ENCODE results near the gene OR7E24. TPM values are rescaled to one million over a fixed set of nuclear protein-coding genes. Genes with fewer than 3 reads are reported as not detected.
"Not testable (repeated sequence)": the region's sequence is repeated elsewhere in the genome, so short reads cannot be mapped to it uniquely, and the experiment has no call there.

The OR7E24 gene
- total RNA-seq = not detected

DNA sequence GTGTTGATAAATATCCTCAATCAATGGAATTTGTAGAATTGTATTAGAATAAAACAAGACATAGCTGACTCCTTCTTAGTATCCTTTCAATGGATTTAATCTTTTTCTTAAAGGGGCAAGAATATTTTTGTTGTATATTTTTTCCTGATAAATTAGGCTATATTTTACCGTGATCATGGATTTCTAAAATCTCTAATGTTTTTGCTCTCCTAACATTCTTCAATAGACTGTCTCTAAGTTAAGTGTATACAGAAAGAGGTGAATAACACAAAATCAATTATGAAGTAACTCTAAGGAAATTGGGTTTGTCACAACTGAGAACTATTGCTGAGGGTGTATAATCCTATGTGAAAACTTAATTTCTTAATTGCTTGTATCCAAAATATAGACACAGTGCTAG is at the start of gene OR7E24:
OR7E24 (plus strand) TSS at position 301 of the 400 bp plus-strand sequence. CDS start 114 bp downstream, outside the sequence.
- Histone ChIP-seq H3K36me3 (no peaks in the 10 kb centered on the region), H3K4me1 (no peaks in the 10 kb centered on the region), H3K27me3 (no peaks in the 10 kb centered on the region), H3K4me3 (no peak within 1 kb of the TSS), H3K9me3 (no peaks in the 10 kb centered on the region), H3K27ac (no peak within 1 kb of the TSS)
- DNase-seq (ENCODE audit: low spot score) = no peak
- TF ChIP-seq, protein P1, sequence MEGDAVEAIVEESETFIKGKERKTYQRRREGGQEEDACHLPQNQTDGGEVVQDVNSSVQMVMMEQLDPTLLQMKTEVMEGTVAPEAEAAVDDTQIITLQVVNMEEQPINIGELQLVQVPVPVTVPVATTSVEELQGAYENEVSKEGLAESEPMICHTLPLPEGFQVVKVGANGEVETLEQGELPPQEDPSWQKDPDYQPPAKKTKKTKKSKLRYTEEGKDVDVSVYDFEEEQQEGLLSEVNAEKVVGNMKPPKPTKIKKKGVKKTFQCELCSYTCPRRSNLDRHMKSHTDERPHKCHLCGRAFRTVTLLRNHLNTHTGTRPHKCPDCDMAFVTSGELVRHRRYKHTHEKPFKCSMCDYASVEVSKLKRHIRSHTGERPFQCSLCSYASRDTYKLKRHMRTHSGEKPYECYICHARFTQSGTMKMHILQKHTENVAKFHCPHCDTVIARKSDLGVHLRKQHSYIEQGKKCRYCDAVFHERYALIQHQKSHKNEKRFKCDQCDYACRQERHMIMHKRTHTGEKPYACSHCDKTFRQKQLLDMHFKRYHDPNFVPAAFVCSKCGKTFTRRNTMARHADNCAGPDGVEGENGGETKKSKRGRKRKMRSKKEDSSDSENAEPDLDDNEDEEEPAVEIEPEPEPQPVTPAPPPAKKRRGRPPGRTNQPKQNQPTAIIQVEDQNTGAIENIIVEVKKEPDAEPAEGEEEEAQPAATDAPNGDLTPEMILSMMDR (IDR thresholded peaks at IDR 0.05) = no peak

DNA sequence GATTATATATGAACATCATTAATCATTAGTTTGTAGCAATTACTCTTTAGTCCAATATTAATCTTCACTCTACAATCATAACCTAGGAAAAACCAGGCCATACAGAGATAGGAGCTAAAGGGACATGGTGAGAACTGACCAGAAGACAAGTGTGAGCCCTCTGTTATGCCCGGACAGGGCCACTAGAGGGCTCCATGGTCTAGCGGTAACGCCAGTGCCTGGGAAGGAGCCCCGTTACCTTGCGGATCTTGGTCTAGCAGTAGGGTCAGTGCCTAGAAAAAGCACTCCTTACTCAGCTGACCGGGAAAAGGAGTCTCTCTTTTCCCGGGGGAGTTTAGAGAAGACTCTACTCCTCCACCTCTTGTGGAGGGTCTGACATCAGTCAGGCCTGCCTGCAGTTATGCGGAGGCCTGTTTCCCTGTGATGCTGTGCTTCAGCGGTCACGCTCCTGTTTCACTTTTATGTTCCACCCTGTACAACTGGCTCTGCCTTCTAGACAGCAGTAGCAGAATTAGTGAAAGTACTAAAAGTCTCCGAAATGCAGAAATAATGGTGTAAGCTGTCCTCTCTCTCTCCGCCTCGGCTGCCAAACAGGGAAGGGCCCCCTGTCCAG is 45.1 kb upstream of the OR7E24 start:
- no peaks in the 10 kb centered on the region for H3K9me3 ChIP-seq
- H3K4me1 ChIP-seq = no peaks in the 10 kb centered on the region
- peak; percentile 73 for DNase-seq (ENCODE audit: low spot score)
- H3K4me3 ChIP-seq = peak overlapping the region in 1 of 2 donors; percentile 27
- no peaks in the 10 kb centered on the region for H3K27me3 ChIP-seq
- no peak overlapping the region for H3K27ac ChIP-seq
- TF ChIP-seq, protein P1 (IDR thresholded peaks at IDR 0.05) = peak; percentile 82 to 91
- no peaks in the 10 kb centered on the region for H3K36me3 ChIP-seq

DNA sequence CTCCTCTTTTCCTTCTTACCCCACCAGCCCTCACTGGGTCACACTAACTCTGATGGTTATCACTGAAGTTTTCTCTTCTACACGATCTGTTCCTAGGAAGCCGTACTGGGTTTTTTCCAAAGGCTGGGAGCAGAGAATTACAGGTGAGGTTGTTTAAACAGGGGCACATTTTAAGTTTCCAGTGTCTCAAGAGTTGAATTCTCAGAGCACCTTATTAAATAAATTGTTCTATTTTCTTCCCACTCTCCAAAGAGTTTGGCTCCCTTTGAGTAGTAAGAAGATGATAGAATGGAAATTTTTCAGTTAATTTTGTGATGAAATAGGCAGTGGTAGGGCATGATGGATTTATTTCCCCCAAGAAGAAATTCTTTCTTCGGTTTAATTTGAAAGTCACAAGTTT is 31.2 kb upstream of the OR7E24 start, which contains the start of gene OR7D4:
OR7D4 (minus strand) TSS at position 101 of the 400 bp plus-strand sequence. CDS start 4,752 bp downstream, outside the sequence.
- H3K27me3 ChIP-seq = no peaks in the 10 kb centered on the region
- no peak within 1 kb of the TSS for H3K4me3 ChIP-seq
- no peaks in the 10 kb centered on the region for H3K4me1 ChIP-seq
- TF ChIP-seq, protein P1 (IDR thresholded peaks at IDR 0.05) = no peak
- H3K36me3 ChIP-seq = no peaks in the 10 kb centered on the region
- no peak for DNase-seq (ENCODE audit: low spot score)
- no peak within 1 kb of the TSS for H3K27ac ChIP-seq
- H3K9me3 ChIP-seq = peaks cover 0 to 6% of the 10 kb centered on the region in 2 donors

DNA sequence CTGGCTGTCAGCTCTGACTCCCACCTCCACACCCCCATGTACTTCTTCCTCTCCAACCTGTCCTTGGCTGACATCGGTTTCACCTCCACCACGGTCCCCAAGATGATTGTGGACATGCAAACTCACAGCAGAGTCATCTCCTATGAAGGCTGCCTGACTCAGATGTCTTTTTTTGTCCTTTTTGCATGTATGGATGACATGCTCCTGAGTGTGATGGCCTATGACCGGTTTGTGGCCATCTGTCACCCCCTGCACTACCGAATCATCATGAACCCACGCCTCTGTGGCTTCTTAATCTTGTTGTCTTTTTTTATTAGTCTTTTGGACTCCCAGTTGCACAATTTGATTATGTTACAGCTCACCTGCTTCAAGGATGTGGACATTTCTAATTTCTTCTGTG is 506 bp downstream of the OR7E24 start:
- H3K9me3 ChIP-seq = no peaks in the 10 kb centered on the region
- no peak for DNase-seq (ENCODE audit: low spot score)
- H3K36me3 ChIP-seq = no peaks in the 10 kb centered on the region
- TF ChIP-seq, protein P1 (IDR thresholded peaks at IDR 0.05) = no peak
- no peak overlapping the region for H3K4me3 ChIP-seq
- H3K4me1 ChIP-seq = no peaks in the 10 kb centered on the region
- no peaks in the 10 kb centered on the region for H3K27me3 ChIP-seq
- no peak overlapping the region for H3K27ac ChIP-seq

DNA sequence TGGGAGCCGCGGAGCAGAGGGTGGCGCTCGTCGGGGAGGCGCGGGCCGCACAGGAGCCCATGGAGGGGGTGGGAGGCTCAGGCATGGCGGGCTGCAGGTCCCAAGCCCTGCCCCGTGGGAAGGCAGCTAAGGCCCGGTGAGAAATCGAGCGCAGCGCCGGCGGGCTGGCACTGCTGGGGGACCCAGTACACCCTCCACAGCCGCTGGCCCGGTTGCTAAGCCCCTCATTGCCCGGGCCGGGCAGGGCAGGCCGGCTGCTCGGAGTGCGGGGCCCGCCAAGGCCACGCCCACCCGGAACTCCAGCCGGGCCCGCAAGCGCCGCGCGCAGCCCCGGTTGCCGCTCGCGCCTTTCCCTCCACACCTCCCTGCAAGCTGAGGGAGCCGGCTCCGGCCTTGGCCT is 32.8 kb downstream of the OR7E24 start:
- not testable (repeated sequence) for DNase-seq (ENCODE audit: low spot score); H3K27ac ChIP-seq; H3K4me1 ChIP-seq; H3K36me3 ChIP-seq; H3K27me3 ChIP-seq
- Histone ChIP-seq H3K9me3 (peaks cover under 1 to 26% of the 10 kb centered on the region in 2 donors), H3K4me3 (peak overlapping the region in 1 of 2 donors; percentile 32)

DNA sequence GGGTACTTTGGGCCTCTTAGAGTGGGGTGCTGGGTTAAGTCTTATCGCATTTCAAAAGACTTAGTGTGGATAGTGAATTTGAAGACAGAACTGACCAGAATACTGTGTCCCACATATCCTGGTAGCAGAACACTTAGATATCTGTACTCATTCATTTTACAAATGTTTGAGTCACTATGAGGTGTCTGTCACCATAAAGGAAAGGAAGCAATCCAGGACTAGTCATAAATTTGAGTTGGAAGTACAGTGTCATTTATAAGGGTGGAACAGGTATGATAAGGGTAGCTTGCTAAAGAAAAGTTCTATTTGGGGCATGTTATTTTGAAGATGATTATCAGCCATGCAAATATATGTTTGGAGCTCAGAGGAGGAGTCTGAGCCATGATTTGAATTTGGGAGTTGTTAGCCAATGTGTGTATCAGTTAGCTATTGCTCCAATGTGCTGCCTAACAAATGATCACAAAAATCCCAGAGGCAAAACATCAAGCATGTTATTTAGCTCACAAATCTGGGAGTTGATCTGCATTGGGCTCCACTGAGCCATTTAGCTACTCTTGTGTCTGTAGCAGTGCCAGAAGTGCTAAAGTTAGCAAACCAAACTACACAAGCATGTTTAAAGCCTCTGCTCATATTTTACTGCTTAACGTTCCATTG is 38.6 kb downstream of the OR7E24 start:
- Histone ChIP-seq H3K36me3 (peaks cover 12% of the 10 kb centered on the region), H3K27me3 (no peaks in the 10 kb centered on the region), H3K4me1 (no peaks in the 10 kb centered on the region), H3K9me3 (peaks cover 30 to 85% of the 10 kb centered on the region in 2 donors), H3K27ac (no peak overlapping the region), H3K4me3 (no peak overlapping the region)
- TF ChIP-seq, protein P1 (IDR thresholded peaks at IDR 0.05) = no peak
- DNase-seq (ENCODE audit: low spot score) = no peak

All from right atrium auricular region (tissue), 2 donors.